HEK293T (cell line): ENCODE data around the gene RAC2.

Experiments
- CTCF ChIA-PET: fragments of 350-600 bp; formaldehyde crosslinking; extraction: SDS; loops from one replicate; lab custom pipeline; 2021; ENCODE audit warnings: antibody characterized with exemption, inconsistent platforms; lab: Yijun Ruan, JAX
- POLR2A ChIA-PET: fragments of 350-600 bp; formaldehyde crosslinking; extraction: SDS; loops from one replicate; lab custom pipeline; 2020; ENCODE audit warnings: antibody characterized with exemption, inconsistent platforms; lab: Yijun Ruan, JAX
- DNase-seq: peaks from one replicate; pipeline ENCODE4 v3.0.0; 2012; ENCODE audit warnings: mixed read lengths; ENCODE audit errors: extremely low spot score
- ARNT ChIP-seq: fragments of 450-650 bp; IDR thresholded peaks from 2 replicates; pipeline ENCODE4 v1.6.1; 2017; ENCODE audit warnings: mild to moderate bottlenecking
- BHLHE40 ChIP-seq: fragments of 450-650 bp; IDR thresholded peaks from 2 replicates; pipeline ENCODE4 v1.6.1; 2016; ENCODE audit warnings: mild to moderate bottlenecking, moderate library complexity, borderline replicate concordance
- CTBP1 ChIP-seq: fragments of 450-650 bp; IDR thresholded peaks from 2 replicates; pipeline ENCODE4 v1.6.1; 2016; ENCODE audit warnings: borderline replicate concordance
- ELF4 ChIP-seq: fragments of 450-650 bp; IDR thresholded peaks from 2 replicates; pipeline ENCODE4 v1.6.1; 2017; ENCODE audit warnings: antibody characterized with exemption
- FOXA1 ChIP-seq: fragments of 450-650 bp; IDR thresholded peaks from 2 replicates; pipeline ENCODE4 v1.6.1; 2016; ENCODE audit warnings: mild to moderate bottlenecking
- FOXK2 ChIP-seq: fragments of 450-650 bp; IDR thresholded peaks from 2 replicates; pipeline ENCODE4 v1.6.1; 2016; ENCODE audit warnings: mild to moderate bottlenecking
- FOXM1 ChIP-seq: fragments of 450-650 bp; IDR thresholded peaks from 2 replicates; pipeline ENCODE4 v1.6.1; 2017; ENCODE audit warnings: mild to moderate bottlenecking, borderline replicate concordance
- HDGF ChIP-seq: fragments of 450-650 bp; IDR thresholded peaks from 2 replicates; pipeline ENCODE4 v1.6.1; 2017; ENCODE audit warnings: antibody characterized with exemption, borderline replicate concordance
- L3MBTL2 ChIP-seq: fragments of 450-650 bp; conservative IDR thresholded peaks from 2 replicates; pipeline ENCODE4 v1.6.1; 2016; ENCODE audit warnings: mild to moderate bottlenecking
- LEF1 ChIP-seq: fragments of 450-650 bp; IDR thresholded peaks from 2 replicates; pipeline ENCODE4 v1.6.1; 2017; ENCODE audit warnings: mild to moderate bottlenecking, borderline replicate concordance
- NFRKB ChIP-seq: fragments of 450-650 bp; IDR thresholded peaks from 2 replicates; pipeline ENCODE4 v1.6.1; 2016; ENCODE audit warnings: mild to moderate bottlenecking, moderate library complexity
- PKNOX1 ChIP-seq: fragments of 450-650 bp; IDR thresholded peaks from 2 replicates; pipeline ENCODE4 v1.6.1; 2016
- SP1 ChIP-seq: fragments of 450-650 bp; IDR thresholded peaks from 2 replicates; pipeline ENCODE4 v1.6.1; 2017
- SUZ12 ChIP-seq: fragments of 450-650 bp; IDR thresholded peaks from 2 replicates; pipeline ENCODE4 v1.6.1; 2016; ENCODE audit warnings: mild to moderate bottlenecking
- TARDBP ChIP-seq: fragments of 450-650 bp; IDR thresholded peaks from 2 replicates; pipeline ENCODE4 v1.6.1; 2016
- ZNF384 ChIP-seq: fragments of 450-650 bp; IDR thresholded peaks from 2 replicates; pipeline ENCODE4 v1.6.1; 2016

RAC2 gene

GRCh38 chr22:37182949-37183245 lies 61.2 kb downstream of the RAC2 start:
- TF ChIP-seq L3MBTL2 (no peak), TARDBP (no peak), CTBP1 (no peak), FOXM1 (no peak), FOXA1 (no peak)
- DNase-seq: no peak
- CTCF ChIA-PET: no interaction called here
- POLR2A ChIA-PET: no interaction called here

- POLR2A ChIA-PET: no interaction called here
- CTCF ChIA-PET: no interaction called here
- DNase-seq: no peak
- TF ChIP-seq NFRKB (no peak), L3MBTL2 (no peak), BHLHE40 (no peak), CTBP1 (no peak), ARNT (no peak), HDGF (no peak), ZNF384 (no peak), FOXM1 (no peak), FOXA1 (no peak), SP1 (no peak), ELF4 (no peak), LEF1 (no peak)
These were observed 61.7 kb downstream of the RAC2 start for GRCh38 chr22:37182101-37182948.

GRCh38 chr22:37181681-37182080 lies 62.4 kb downstream of the RAC2 start:
- ChIA-PET POLR2A (no interaction called here), CTCF (no interaction called here)
- no peak for TF ChIP-seq L3MBTL2
- TF ChIP-seq BHLHE40: no peak
- no peak for TF ChIP-seq CTBP1
- no peak for TF ChIP-seq FOXK2
- no peak for TF ChIP-seq ARNT
- DNase-seq: no peak

GRCh38 chr22:37180531-37181231 lies 63.4 kb downstream of the RAC2 start:
- POLR2A ChIA-PET: no interaction called here
- CTCF ChIA-PET: no interaction called here
- TF ChIP-seq ARNT: no peak
- TF ChIP-seq SP1: no peak
- TF ChIP-seq ZNF384: no peak
- no peak for TF ChIP-seq LEF1
- TF ChIP-seq TARDBP: no peak
- TF ChIP-seq BHLHE40: no peak
- TF ChIP-seq SUZ12: no peak
- no peak for TF ChIP-seq PKNOX1
- no peak for TF ChIP-seq NFRKB
- TF ChIP-seq L3MBTL2: no peak
- no peak for TF ChIP-seq FOXM1
- no peak for TF ChIP-seq HDGF
- no peak for TF ChIP-seq CTBP1
- TF ChIP-seq FOXK2: no peak
- TF ChIP-seq ELF4: no peak
- no peak for TF ChIP-seq FOXA1
- DNase-seq: no peak

GRCh38 chr22:37179622-37180420 lies 64.2 kb downstream of the RAC2 start:
- DNase-seq: no peak
- TF ChIP-seq ZNF384: no peak
- TF ChIP-seq ARNT: no peak
- ChIA-PET CTCF (no interaction called here), POLR2A (interaction anchor here (2.1 kb wide), 1 partner anchor 18 kb away, joined by 7 read pairs; no protein-coding TSS in a partner anchor)

GRCh38 chr22:37179126-37179470 lies 65.0 kb downstream of the RAC2 start:
- ChIA-PET POLR2A (interaction anchor here (1.9 to 2.1 kb wide), 2 partner anchors 18 to 20 kb away, joined by 5 to 7 read pairs; no protein-coding TSS in a partner anchor), CTCF (no interaction called here)
- no peak for DNase-seq
- TF ChIP-seq FOXA1 (no peak), ARNT (no peak), ELF4 (no peak), PKNOX1 (no peak), ZNF384 (no peak), TARDBP (no peak), NFRKB (no peak), HDGF (no peak), SP1 (no peak), L3MBTL2 (no peak), FOXK2 (no peak), BHLHE40 (no peak), SUZ12 (no peak), CTBP1 (no peak), FOXM1 (no peak)
